ENCODE results near the gene SLC9A3.

DNA sequence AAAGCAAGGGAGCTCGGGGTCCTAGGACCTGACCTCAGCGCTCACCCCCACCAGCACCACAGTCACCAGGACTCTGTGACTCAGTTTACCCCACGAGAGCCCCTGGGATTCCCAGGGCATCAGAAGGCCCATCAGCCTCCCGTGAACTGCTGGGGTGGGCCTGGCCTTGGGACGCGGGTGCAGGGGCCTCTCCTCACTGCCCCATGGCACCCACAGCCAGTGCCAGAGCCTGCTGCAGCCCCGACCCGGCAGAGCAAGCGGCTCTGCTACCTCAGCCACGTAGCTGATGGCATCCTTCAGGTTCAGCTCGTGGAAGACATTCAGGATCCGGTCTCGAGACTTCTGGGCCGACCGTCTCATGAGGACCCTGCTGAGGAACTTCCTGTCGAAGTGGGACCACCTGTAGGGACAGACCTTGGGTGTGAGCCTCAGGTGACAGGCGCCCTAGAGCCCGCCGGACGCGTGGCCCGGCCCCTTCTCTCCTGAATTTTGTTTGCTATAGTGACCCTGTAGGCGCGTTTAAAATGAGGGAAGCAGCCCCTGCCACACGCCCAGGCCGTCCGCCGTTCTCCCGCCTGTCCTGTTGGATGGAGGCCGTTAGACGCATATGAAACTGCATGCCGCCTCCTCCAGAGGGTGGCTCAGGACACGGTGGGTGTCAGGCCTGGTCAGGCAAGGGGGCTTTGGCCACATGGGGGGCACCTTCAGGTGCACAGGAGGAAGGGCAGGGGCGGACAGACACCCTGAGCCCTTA is 44.5 kb downstream of the SLC9A3 start:
- TF ChIP-seq, protein P1, sequence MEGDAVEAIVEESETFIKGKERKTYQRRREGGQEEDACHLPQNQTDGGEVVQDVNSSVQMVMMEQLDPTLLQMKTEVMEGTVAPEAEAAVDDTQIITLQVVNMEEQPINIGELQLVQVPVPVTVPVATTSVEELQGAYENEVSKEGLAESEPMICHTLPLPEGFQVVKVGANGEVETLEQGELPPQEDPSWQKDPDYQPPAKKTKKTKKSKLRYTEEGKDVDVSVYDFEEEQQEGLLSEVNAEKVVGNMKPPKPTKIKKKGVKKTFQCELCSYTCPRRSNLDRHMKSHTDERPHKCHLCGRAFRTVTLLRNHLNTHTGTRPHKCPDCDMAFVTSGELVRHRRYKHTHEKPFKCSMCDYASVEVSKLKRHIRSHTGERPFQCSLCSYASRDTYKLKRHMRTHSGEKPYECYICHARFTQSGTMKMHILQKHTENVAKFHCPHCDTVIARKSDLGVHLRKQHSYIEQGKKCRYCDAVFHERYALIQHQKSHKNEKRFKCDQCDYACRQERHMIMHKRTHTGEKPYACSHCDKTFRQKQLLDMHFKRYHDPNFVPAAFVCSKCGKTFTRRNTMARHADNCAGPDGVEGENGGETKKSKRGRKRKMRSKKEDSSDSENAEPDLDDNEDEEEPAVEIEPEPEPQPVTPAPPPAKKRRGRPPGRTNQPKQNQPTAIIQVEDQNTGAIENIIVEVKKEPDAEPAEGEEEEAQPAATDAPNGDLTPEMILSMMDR (IDR thresholded peaks at IDR 0.05) = no peak
- no peak for TF ChIP-seq POLR2A (IDR thresholded peaks at IDR 0.05)
- no peak for TF ChIP-seq POLR2AphosphoS5 (IDR thresholded peaks at IDR 0.05)
